GM12873 (cell line): ENCODE data around the gene PPP1R14D.

ENCODE experiments used
- TF ChIP-seq, protein P1 (sequence below): IDR thresholded peaks from 2 replicates; pipeline ENCODE4 v1.5.1; 2012; ENCODE audit warnings: low read depth, mild to moderate bottlenecking, moderate library complexity, low read length, control low read depth; ENCODE audit not compliant: insufficient read depth; ENCODE audit errors: missing control alignments

The PPP1R14D gene

DNA sequence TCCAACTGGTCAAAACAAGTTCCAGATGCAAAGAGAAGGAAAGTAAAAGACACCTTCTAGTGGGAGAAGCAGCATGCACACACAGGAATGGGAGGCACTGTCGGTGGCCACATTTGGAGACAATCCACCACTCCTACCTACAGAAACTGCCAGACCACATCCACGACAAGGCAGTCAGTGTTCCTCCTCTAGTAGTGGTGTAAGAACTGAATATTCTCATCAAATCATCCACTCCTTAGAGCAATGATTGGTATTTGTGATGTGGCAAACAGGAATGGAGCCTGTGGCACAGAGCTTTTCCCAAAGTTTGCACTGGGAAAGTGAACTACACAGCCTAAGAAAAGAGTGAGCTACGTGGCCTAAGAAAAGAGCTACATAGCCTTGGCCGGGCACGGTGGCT lies 10.2 kb upstream of the PPP1R14D start:
- TF ChIP-seq, protein P1, sequence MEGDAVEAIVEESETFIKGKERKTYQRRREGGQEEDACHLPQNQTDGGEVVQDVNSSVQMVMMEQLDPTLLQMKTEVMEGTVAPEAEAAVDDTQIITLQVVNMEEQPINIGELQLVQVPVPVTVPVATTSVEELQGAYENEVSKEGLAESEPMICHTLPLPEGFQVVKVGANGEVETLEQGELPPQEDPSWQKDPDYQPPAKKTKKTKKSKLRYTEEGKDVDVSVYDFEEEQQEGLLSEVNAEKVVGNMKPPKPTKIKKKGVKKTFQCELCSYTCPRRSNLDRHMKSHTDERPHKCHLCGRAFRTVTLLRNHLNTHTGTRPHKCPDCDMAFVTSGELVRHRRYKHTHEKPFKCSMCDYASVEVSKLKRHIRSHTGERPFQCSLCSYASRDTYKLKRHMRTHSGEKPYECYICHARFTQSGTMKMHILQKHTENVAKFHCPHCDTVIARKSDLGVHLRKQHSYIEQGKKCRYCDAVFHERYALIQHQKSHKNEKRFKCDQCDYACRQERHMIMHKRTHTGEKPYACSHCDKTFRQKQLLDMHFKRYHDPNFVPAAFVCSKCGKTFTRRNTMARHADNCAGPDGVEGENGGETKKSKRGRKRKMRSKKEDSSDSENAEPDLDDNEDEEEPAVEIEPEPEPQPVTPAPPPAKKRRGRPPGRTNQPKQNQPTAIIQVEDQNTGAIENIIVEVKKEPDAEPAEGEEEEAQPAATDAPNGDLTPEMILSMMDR: no peak

DNA sequence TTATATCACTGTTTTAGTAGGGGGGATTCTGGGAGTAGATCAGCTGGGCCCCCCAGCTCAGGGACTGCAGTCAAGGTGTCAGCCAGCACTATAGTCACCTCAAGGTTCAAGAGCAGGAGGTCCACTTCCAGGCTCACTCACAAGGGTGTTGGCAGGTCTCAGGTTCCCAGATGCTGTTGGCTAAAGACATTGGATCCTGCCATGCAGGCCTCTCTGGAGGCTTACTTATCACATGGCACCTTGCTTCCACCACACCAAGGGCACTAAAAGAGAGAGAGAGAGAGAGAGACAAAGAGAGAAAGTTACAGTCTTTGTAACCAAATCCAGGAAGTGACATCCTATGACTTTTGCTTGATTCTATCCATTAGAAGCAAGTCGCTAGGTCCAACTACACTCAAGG lies 7.5 kb upstream of the PPP1R14D start:
- TF ChIP-seq, protein P1: no peak

DNA sequence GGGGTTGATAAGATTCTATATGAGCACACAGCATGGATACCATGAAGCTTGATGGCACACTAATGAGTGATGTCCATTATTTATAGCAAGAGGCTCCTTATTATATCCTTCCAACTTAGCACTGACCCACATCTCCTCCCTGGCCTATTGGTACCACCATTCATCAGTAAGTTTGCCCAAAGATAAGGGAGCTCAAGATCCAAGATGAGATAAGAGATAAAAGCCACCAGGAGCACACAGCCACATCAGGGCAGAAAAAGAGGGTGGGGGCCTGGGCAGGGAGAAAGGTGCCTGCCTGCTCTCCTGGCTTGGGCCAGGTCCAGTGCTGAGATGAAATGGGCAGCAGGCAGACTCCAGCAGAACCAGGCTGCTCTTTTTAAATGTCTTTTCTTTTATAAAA lies 4.4 kb upstream of the PPP1R14D start:
- TF ChIP-seq, protein P1: no peak

DNA sequence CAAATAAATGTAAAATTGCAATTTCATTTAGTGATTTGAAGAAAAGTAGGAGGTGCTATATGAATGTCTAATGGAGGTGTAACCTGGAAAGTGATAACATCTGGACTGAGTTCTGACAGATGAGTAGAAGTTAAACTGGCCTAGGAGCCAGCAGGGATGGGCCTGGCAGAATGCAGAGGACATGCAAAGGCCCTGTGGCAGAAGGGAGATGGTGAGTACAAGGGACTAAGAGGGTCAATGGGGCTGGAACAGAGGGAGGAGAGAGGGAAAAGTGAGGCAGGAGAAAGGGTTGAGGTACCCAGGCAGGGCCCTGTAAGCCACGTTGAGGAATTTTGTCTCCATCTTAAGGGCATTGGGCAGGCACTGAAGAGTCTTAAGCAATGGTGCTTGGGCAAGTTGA lies 3.4 kb upstream of the PPP1R14D start:
- TF ChIP-seq, protein P1: no peak

DNA sequence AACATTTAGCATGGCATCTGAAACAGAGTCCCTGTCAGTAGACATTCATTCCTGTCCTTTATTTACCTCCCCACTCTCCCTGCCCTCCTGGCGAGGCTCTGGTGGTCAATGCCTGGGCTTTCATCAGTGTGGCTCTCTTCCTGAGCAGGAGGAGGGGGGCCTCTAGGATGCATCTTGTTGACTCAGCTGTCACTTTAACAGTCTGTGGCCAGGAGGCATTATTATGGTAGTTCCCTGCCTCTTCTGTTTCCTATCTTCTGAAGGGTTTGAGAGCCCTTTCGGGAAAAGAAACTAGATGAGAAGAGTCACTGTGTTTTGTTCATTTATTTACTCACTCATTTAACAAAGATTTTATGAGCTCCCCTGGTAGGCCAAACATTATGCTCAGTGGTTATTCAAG lies 2.4 kb upstream of the PPP1R14D start:
- TF ChIP-seq, protein P1: no peak

DNA sequence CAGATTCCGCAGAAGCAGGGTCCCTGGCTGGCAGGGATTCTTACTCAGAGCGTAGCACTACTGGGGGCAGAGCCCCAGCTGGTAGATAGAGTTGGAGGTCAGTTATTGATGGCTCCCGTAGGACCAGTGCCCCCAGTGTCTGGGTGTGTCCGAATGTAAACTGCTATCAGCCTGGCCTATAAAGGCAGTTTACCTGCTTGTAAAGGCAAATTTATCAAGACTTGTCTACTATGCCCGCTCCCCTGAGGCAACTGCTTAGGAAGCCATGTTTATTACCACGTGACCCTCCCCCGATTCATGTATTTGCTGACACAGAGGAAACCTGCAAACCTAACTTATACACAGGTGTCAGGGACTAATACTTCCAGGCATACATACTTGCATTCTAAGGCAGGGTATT lies 607 bp upstream of the PPP1R14D start:
- TF ChIP-seq, protein P1: no peak

DNA sequence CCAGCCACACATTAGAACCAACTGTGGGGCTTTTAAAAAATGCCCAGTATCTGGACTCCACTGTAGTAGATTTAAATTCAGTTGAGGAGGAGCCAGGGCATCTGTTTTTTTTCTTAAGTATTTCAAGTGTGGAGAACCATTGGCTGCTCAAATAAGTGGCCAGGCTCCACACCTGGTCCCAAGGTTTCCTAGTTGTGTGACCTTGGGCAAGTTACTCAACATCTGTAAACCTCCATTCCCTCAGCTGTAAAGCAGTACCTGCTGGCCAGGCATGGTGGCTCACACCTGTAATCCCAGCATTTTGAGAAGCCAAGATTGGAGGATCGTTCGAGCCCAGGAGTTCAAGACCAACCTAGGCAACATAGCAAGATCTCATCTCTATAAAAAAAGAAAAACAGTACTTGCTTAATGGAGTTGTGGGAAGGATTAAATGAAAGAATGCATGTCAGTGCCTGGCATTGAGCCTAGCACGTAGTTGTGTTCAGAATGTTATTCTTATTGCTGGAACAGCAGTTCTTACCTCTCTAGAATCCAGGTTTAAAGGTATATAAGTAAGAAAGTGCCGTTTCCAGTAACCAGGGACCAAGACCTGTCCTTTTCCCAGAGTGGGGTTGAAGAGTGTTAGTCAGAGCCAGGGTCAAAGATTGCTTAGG lies 2.0 kb downstream of the PPP1R14D start:
- TF ChIP-seq, protein P1: no peak
